ENCODE data around the gene CATSPERB.

- no peak for TF ChIP-seq JUN (IDR thresholded peaks at IDR 0.05; ENCODE audit: low read depth, low read length)
- no peak for TF ChIP-seq YY1 (IDR thresholded peaks at IDR 0.05; ENCODE audit: low read depth, low read length)
- TF ChIP-seq RAD21 (IDR thresholded peaks at IDR 0.05 in 1 of 2, conservative IDR thresholded peaks at IDR 0.05 in 1 of 2; ENCODE audit: low read depth in 2 of 2, low read length in 2 of 2) = no peak
- no peak for TF ChIP-seq CTCF (IDR thresholded peaks at IDR 0.05; ENCODE audit: control extremely low read depth in 1 of 3, insufficient read depth in 1 of 3, low read depth in 1 of 3, low read length in 3 of 3)
- no peak for TF ChIP-seq RFX5 (IDR thresholded peaks at IDR 0.05; ENCODE audit: borderline replicate concordance, low read depth, low read length)
- TF ChIP-seq EGR1 (IDR thresholded peaks at IDR 0.05; ENCODE audit: borderline replicate concordance, low read depth, low read length) = no peak
- TF ChIP-seq CEBPB (IDR thresholded peaks at IDR 0.05; ENCODE audit: low read depth, low read length) = no peak
- TF ChIP-seq POLR2AphosphoS5 (IDR thresholded peaks at IDR 0.05; ENCODE audit: low read depth, low read length) = no peak
- no peak for TF ChIP-seq NRF1 (IDR thresholded peaks at IDR 0.05; ENCODE audit: low read depth, low read length)
- no peak for TF ChIP-seq EZH2 (IDR thresholded peaks at IDR 0.05; ENCODE audit: low read depth, low read length, severe bottlenecking)
- no peak for TF ChIP-seq TAF1 (IDR thresholded peaks at IDR 0.05; ENCODE audit: low read depth, low read length)
Observed at GRCh38 chr14:91742621-91743304, 10.9 kb upstream of the CATSPERB start.

Data from H1 (cell line).